ENCODE results near the gene CDH6. TPM values are rescaled to one million over a fixed set of nuclear protein-coding genes. Genes with fewer than 3 reads are reported as not detected.
"Not testable (repeated sequence)": the region's sequence is repeated elsewhere in the genome, so short reads cannot be mapped to it uniquely, and the experiment has no call there.

Gene CDH6
- total and polyA plus RNA-seq, 4 donors = 0.25 to 10.7 (median 4.4) TPM

DNA sequence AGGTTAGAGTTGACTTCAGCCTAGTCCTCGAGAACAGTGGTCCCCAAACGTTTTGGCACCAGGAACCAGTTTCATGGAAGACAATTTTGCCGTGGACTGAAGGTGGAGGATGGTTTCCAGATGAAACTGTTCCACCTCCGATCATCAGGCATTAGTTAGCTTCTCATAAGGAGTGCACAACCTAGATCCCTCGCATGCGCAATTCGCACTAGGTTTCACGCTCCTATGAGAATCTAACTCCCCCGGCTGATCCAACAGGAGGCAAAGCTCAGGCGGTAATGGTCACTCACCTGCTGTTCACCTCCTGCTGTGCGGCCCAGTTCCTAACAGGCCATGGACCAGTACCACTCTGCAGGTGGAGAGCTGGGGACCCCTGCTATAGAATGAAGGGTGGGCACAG is 163.6 kb downstream of the CDH6 start:
- 82 to 85% methylated on average over 11 of the region's 11 CpGs for WGBS, 2 donors
- Histone ChIP-seq H3K36me3 (ENCODE audit: control insufficient read depth in 1 of 2, insufficient read depth in 2 of 2, low read length in 1 of 2) (no peaks in the 10 kb centered on the region), H3K9me3 (ENCODE audit: control insufficient read depth, low read length) (peaks cover 4% of the 10 kb centered on the region), H3K27me3 (ENCODE audit: control insufficient read depth in 1 of 2, insufficient read depth in 2 of 2, low read length in 1 of 2) (no peaks in the 10 kb centered on the region), H3K4me3 (ENCODE audit: low read length in 2 of 2) (no peak overlapping the region), H3K27ac (ENCODE audit: low read depth in 1 of 2, low read length in 2 of 2) (no peak overlapping the region), H3K4me1 (ENCODE audit: control insufficient read depth in 1 of 2, insufficient read depth in 2 of 2, low read length in 2 of 2) (no peaks in the 10 kb centered on the region)
- DNase-seq (no peak), ATAC-seq (ENCODE audit: low FRiP score) (no peak)
- intact Hi-C loops (cut with DNase I) = no loop called here

DNA sequence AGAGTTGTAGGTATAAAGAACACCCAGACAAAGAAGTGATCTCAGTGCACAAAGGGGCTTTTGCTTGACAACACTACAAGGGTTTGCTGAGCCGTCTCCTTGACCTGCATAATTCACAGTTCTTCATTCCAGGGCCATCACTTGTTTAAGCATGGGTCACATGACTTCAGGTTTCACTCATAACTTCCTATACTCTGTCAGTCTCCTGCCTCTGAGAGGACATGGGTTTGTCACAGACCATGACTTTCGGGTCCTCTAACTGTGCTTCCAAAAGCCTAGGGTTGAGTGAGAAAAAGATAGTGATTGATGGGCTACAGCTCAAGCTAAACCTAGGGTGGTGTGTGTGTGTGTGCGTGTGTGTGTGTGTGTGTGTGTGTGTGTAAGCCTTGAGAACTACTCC is 166.4 kb downstream of the CDH6 start:
- no peaks in the 10 kb centered on the region for H3K4me1 ChIP-seq (ENCODE audit: control insufficient read depth in 1 of 2, insufficient read depth in 2 of 2, low read length in 2 of 2)
- no peak overlapping the region for H3K4me3 ChIP-seq (ENCODE audit: low read length in 2 of 2)
- no peaks in the 10 kb centered on the region for H3K36me3 ChIP-seq (ENCODE audit: control insufficient read depth in 1 of 2, insufficient read depth in 2 of 2, low read length in 1 of 2)
- no peak overlapping the region for H3K27ac ChIP-seq (ENCODE audit: low read depth in 1 of 2, low read length in 2 of 2)
- ATAC-seq (ENCODE audit: low FRiP score) (no peak), DNase-seq (no peak)
- peaks cover 4% of the 10 kb centered on the region for H3K9me3 ChIP-seq (ENCODE audit: control insufficient read depth, low read length)
- H3K27me3 ChIP-seq (ENCODE audit: control insufficient read depth in 1 of 2, insufficient read depth in 2 of 2, low read length in 1 of 2) = no peaks in the 10 kb centered on the region
- intact Hi-C loops (cut with DNase I) = no loop called here
- WGBS, 2 donors = 61 to 64% methylated on average over 3 of the region's 3 CpGs

DNA sequence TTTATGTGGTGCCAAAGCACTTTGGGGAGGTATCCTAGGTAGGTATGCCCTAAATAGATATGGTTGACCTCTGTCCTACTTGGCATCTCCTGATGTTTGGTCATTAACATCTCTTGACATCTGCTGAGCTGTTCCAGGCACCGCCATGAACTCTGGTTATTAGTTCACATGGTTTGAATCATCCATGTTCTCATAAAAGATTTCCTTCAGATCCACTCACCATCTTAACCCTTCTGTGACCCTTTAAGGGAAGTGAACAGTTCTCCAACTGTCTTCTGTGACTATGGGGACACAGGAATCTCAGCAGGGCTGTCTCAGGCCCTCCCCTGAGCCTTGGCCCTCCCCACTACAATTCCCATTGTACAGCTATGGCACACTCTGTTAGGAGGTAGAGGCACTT is 167.7 kb downstream of the CDH6 start:
- no peak overlapping the region for H3K4me3 ChIP-seq (ENCODE audit: low read length in 2 of 2)
- no peak for ATAC-seq (ENCODE audit: low FRiP score)
- no peaks in the 10 kb centered on the region for H3K36me3 ChIP-seq (ENCODE audit: control insufficient read depth in 1 of 2, insufficient read depth in 2 of 2, low read length in 1 of 2)
- H3K27ac ChIP-seq (ENCODE audit: low read depth in 1 of 2, low read length in 2 of 2) = no peak overlapping the region
- peaks cover 2% of the 10 kb centered on the region for H3K9me3 ChIP-seq (ENCODE audit: control insufficient read depth, low read length)
- no peaks in the 10 kb centered on the region for H3K27me3 ChIP-seq (ENCODE audit: control insufficient read depth in 1 of 2, insufficient read depth in 2 of 2, low read length in 1 of 2)
- no peaks in the 10 kb centered on the region for H3K4me1 ChIP-seq (ENCODE audit: control insufficient read depth in 1 of 2, insufficient read depth in 2 of 2, low read length in 2 of 2)
- DNase-seq = no peak
- WGBS, 2 donors = 32 to 44% methylated on average over 1 of the region's 1 CpG
- intact Hi-C loops (cut with DNase I) = no loop called here

DNA sequence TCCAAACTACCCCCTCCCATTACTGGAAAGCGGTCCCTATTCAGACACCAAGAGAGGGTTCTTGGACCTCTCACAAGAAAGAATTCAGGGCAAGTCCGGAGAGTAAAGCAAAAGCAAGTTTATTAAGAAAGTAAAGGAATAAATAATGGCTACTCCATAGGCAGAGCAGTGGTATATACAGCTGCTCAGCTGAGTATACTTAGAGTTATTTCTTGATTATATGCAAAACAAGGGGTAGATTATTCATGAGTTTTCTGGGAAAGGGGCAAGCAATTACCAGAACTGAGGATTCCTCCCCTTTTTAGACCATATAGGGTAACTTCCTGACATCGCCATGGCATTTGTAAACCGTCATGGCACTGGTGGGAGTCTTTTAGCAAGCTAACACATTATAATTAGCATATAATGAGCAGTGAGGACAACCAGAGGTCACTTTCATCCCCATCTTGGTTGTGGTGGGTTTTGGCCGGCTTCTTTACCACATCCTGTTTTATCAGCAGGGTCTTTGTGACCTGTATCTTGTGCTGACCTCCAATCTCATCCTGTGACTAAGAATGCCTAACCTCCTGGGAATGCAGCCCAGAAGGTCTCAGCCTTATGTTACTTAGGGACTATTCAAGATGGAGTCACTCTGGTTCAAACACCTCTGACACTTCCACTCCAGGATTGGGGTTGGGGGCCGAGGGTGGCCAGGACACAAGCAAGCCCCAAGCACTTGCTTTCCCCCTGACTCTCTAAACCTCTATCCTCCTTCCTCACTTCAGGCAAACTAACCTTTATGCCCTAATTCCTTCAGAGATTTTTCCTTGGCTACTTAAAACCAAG is 168.4 kb downstream of the CDH6 start:
- 81 to 86% methylated on average over 6 of the region's 6 CpGs for WGBS, 2 donors
- H3K27ac ChIP-seq (ENCODE audit: low read depth in 1 of 2, low read length in 2 of 2); DNase-seq; H3K4me1 ChIP-seq (ENCODE audit: control insufficient read depth in 1 of 2, insufficient read depth in 2 of 2, low read length in 2 of 2); H3K4me3 ChIP-seq (ENCODE audit: low read length in 2 of 2); intact Hi-C loops (cut with DNase I); ATAC-seq (ENCODE audit: low FRiP score); H3K36me3 ChIP-seq (ENCODE audit: control insufficient read depth in 1 of 2, insufficient read depth in 2 of 2, low read length in 1 of 2); H3K27me3 ChIP-seq (ENCODE audit: control insufficient read depth in 1 of 2, insufficient read depth in 2 of 2, low read length in 1 of 2); H3K9me3 ChIP-seq (ENCODE audit: control insufficient read depth, low read length): not testable (repeated sequence)

DNA sequence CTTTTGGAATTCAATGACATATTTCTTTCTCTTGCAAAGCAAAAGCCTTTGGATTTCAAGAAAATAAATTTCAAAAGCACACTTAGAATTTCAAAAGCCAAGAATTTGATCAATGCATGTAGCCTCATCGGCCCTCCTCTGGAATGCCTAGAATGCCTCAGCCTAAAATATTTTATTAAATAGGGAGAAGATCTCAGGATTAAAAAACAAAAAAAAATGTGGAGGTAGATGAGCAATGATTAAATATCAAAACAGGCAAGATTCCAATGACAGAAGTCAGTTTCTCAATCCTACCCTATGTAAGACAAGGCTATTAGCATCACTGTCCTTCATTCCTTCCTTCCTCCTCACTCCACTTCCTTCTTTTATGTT is 169.0 kb downstream of the CDH6 start:
- ATAC-seq (ENCODE audit: low FRiP score) (no peak), DNase-seq (no peak)
- H3K4me3 ChIP-seq (ENCODE audit: low read length in 2 of 2) = no peak overlapping the region
- no peaks in the 10 kb centered on the region for H3K4me1 ChIP-seq (ENCODE audit: control insufficient read depth in 1 of 2, insufficient read depth in 2 of 2, low read length in 2 of 2)
- no peaks in the 10 kb centered on the region for H3K36me3 ChIP-seq (ENCODE audit: control insufficient read depth in 1 of 2, insufficient read depth in 2 of 2, low read length in 1 of 2)
- intact Hi-C loops (cut with DNase I) = no loop called here
- H3K9me3 ChIP-seq (ENCODE audit: control insufficient read depth, low read length) = peaks cover 2% of the 10 kb centered on the region
- 32 to 58% methylated on average over 1 of the region's 1 CpG for WGBS, 2 donors
- no peaks in the 10 kb centered on the region for H3K27me3 ChIP-seq (ENCODE audit: control insufficient read depth in 1 of 2, insufficient read depth in 2 of 2, low read length in 1 of 2)
- H3K27ac ChIP-seq (ENCODE audit: low read depth in 1 of 2, low read length in 2 of 2) = no peak overlapping the region

DNA sequence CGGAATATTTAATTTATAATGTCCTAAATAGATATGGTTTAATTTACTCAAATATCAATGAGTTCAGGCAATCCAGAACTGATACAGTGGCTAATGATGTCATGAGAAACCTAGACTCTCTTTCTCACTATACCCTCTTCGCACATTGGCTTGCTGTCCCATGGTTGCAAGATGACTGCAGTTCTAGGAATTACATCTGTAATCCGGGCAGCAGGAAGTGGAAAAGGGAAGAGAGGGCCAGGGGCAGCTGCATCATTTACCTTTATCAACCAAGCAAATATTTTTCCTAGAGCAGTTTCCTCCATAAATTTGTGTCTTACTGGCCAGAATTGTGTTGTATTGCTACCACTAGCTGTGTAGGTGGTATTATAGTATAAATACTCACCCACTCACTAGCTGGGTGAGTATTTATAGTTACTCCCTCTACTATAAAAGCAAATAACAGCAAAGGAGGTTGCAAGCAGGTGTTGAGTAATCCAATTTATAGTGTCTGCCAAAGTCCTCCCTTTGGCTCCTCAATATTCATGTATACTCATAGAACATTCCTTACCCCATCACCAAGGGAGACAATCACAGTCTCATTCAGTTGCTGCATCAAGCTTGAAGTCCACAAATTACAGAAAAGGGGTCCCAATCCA is 169.6 kb downstream of the CDH6 start:
- DNase-seq = no peak
- peaks cover 2% of the 10 kb centered on the region for H3K9me3 ChIP-seq (ENCODE audit: control insufficient read depth, low read length)
- no peaks in the 10 kb centered on the region for H3K36me3 ChIP-seq (ENCODE audit: control insufficient read depth in 1 of 2, insufficient read depth in 2 of 2, low read length in 1 of 2)
- H3K4me1 ChIP-seq (ENCODE audit: control insufficient read depth in 1 of 2, insufficient read depth in 2 of 2, low read length in 2 of 2) = no peaks in the 10 kb centered on the region
- ATAC-seq (ENCODE audit: low FRiP score) = no peak
- intact Hi-C loops (cut with DNase I) = no loop called here
- no peak overlapping the region for H3K27ac ChIP-seq (ENCODE audit: low read depth in 1 of 2, low read length in 2 of 2)
- H3K4me3 ChIP-seq (ENCODE audit: low read length in 2 of 2) = no peak overlapping the region
- 66 to 73% methylated on average over 3 of the region's 3 CpGs for WGBS, 2 donors
- H3K27me3 ChIP-seq (ENCODE audit: control insufficient read depth in 1 of 2, insufficient read depth in 2 of 2, low read length in 1 of 2) = no peaks in the 10 kb centered on the region

DNA sequence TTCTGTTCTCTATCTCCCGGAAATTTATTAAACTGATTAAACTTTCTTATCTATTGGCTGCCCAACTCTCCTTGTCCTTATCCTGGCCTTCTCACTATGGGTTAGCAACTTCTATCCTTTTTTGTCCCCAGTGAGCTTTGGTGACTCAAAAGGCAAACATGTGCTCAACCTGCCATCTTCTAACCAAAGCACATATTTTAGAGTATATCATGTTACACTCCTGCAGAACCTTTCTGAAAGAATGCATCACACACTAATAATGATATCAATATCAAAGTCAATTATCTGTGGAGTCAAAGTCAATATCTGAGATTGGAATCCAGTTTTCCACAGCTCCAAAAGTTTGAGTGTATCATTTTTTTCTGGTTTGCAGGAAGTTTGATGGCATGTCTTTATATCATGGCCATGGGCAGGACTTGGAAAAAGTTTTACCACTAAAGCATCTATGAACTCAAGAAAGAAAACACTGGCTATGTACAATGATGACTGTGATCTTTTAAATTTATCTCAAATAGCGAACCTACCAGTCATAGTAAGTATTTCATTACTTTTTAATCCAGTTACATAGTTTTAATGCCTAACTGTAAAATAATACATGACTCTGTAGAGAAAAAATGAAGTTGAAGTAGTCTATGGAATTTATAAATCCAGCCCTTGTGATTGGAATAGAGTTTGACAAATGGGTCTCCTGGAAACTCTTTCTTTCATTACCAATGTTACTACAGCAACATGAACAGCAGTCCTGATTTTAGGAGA is 171.6 kb downstream of the CDH6 start:
- DNase-seq (no peak), ATAC-seq (ENCODE audit: low FRiP score) (no peak)
- H3K4me3 ChIP-seq (ENCODE audit: low read length in 2 of 2) = no peak overlapping the region
- no peaks in the 10 kb centered on the region for H3K27me3 ChIP-seq (ENCODE audit: control insufficient read depth in 1 of 2, insufficient read depth in 2 of 2, low read length in 1 of 2)
- no peak overlapping the region for H3K27ac ChIP-seq (ENCODE audit: low read depth in 1 of 2, low read length in 2 of 2)
- no peaks in the 10 kb centered on the region for H3K4me1 ChIP-seq (ENCODE audit: control insufficient read depth in 1 of 2, insufficient read depth in 2 of 2, low read length in 2 of 2)
- no peaks in the 10 kb centered on the region for H3K36me3 ChIP-seq (ENCODE audit: control insufficient read depth in 1 of 2, insufficient read depth in 2 of 2, low read length in 1 of 2)
- intact Hi-C loops (cut with DNase I) = no loop called here
- WGBS, 2 donors = 47 to 58% methylated on average over 2 of the region's 2 CpGs
- peaks cover 2% of the 10 kb centered on the region for H3K9me3 ChIP-seq (ENCODE audit: control insufficient read depth, low read length)

DNA sequence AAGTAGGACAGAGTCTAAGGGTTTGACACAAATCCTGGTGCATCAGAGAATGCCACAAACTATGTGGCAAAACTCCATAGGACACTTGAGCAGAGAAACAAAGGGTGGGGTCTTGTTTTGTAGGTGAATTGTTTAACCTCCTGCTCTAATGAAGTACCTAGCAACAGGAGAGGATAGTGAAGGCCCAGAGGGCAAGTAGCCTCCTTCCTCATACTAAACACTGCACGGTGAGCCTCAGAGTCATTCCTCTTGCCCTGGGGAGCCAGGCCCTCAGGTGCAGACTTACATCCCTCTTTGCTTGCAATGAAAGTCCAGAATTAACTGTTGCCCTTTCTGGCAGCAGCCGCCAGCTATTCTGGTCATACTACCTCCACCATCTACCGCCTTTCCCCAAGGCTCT is 172.3 kb downstream of the CDH6 start:
- Histone ChIP-seq H3K27ac (ENCODE audit: low read depth in 1 of 2, low read length in 2 of 2) (no peak overlapping the region), H3K4me3 (ENCODE audit: low read length in 2 of 2) (no peak overlapping the region), H3K27me3 (ENCODE audit: control insufficient read depth in 1 of 2, insufficient read depth in 2 of 2, low read length in 1 of 2) (no peaks in the 10 kb centered on the region), H3K36me3 (ENCODE audit: control insufficient read depth in 1 of 2, insufficient read depth in 2 of 2, low read length in 1 of 2) (no peaks in the 10 kb centered on the region), H3K9me3 (ENCODE audit: control insufficient read depth, low read length) (peaks cover 2% of the 10 kb centered on the region), H3K4me1 (ENCODE audit: control insufficient read depth in 1 of 2, insufficient read depth in 2 of 2, low read length in 2 of 2) (no peaks in the 10 kb centered on the region)
- ATAC-seq (ENCODE audit: low FRiP score) = no peak
- DNase-seq = no peak
- 90 to 96% methylated on average over 3 of the region's 3 CpGs for WGBS, 2 donors
- intact Hi-C loops (cut with DNase I) = no loop called here

Measured in aorta (tissue), 5 donors.